Neuronal stem cell (in vitro differentiated cells): Measurements from ENCODE around the gene TAF1B.

Experiments
- DNase-seq: peaks from one replicate; pipeline ENCODE4 v3.0.0-alpha.2; 2013; ENCODE audit warnings: low spot score
- H2AFZ ChIP-seq: one replicate; pipeline ENCODE4 v1.6.1; 2013; ENCODE audit warnings: mild to moderate bottlenecking, low read length, inconsistent platforms
- H2AK5ac ChIP-seq: 2 replicates; pipeline ENCODE4 v1.6.1; 2013; ENCODE audit warnings: low read depth, mild to moderate bottlenecking, inconsistent platforms, low read length, moderate library complexity, mixed read lengths
- H2BK120ac ChIP-seq: 2 replicates; pipeline ENCODE4 v1.6.1; 2013; ENCODE audit warnings: low read depth, mild to moderate bottlenecking, inconsistent platforms, low read length, moderate library complexity, mixed read lengths
- H2BK12ac ChIP-seq: one replicate; pipeline ENCODE4 v1.6.1; 2013; ENCODE audit warnings: low read length, inconsistent platforms
- H2BK15ac ChIP-seq: 2 replicates; pipeline ENCODE4 v1.6.1; 2013; ENCODE audit warnings: mild to moderate bottlenecking, low read length, inconsistent platforms, mixed read lengths
- H2BK5ac ChIP-seq: one replicate; pipeline ENCODE4 v1.6.1; 2013; ENCODE audit warnings: inconsistent platforms, mild to moderate bottlenecking, low read length, moderate library complexity
- H3K14ac ChIP-seq: one replicate; pipeline ENCODE4 v1.6.1; 2013; ENCODE audit warnings: low read length, inconsistent platforms
- H3K18ac ChIP-seq: 2 replicates; pipeline ENCODE4 v1.6.1; 2013; ENCODE audit warnings: low read length, inconsistent platforms
- H3K23ac ChIP-seq: 2 replicates; pipeline ENCODE4 v1.6.1; 2013; ENCODE audit warnings: low read depth, mild to moderate bottlenecking, mixed read lengths, low read length, inconsistent platforms; ENCODE audit not compliant: poor library complexity
- H3K27ac ChIP-seq: replicated peaks from 3 replicates; pipeline ENCODE4 v1.5.1; 2013; ENCODE audit warnings: low read length, inconsistent platforms
- H3K27me3 ChIP-seq, 3 experiments: 2 replicates each; pipeline ENCODE4 v1.6.1; 2013; ENCODE audit warnings: low read length in 3 of 3, mild to moderate bottlenecking in 2 of 3, inconsistent platforms in 1 of 3, low read depth in 1 of 3, mixed read lengths in 1 of 3, moderate library complexity in 1 of 3; ENCODE audit not compliant: control insufficient read depth in 3 of 3, insufficient read depth in 3 of 3
- H3K36me3 ChIP-seq, 2 donors: replicated peaks in 1 of 2; 2 replicates each; pipeline ENCODE4 v1.6.1; 2013; ENCODE audit warnings: low read length in 2 of 2; ENCODE audit not compliant: control insufficient read depth in 2 of 2, insufficient read depth in 2 of 2
- H3K4ac ChIP-seq: 2 replicates; pipeline ENCODE4 v1.6.1; 2013; ENCODE audit warnings: inconsistent platforms, mild to moderate bottlenecking, low read length, moderate library complexity
- H3K4me1 ChIP-seq, 2 donors: 1 replicate in 1 of 2; 2 replicates in 1 of 2; pipeline ENCODE4 v1.6.1; 2013; ENCODE audit warnings: low read length in 2 of 2, low read depth in 1 of 2; ENCODE audit not compliant: control insufficient read depth in 2 of 2, insufficient read depth in 1 of 2
- H3K4me2 ChIP-seq: one replicate; pipeline ENCODE4 v1.6.1; 2013; ENCODE audit warnings: mild to moderate bottlenecking, low read length, inconsistent platforms; ENCODE audit not compliant: insufficient read depth, poor library complexity, severe bottlenecking
- H3K4me3 ChIP-seq, 2 donors: 2 replicates each; pipeline ENCODE4 v1.5.1; 2013; ENCODE audit warnings: low read length in 2 of 2, mild to moderate bottlenecking in 2 of 2, inconsistent platforms in 1 of 2, moderate library complexity in 1 of 2
- H3K79me1 ChIP-seq: one replicate; pipeline ENCODE4 v1.6.1; 2013; ENCODE audit warnings: low read depth, mild to moderate bottlenecking, inconsistent platforms, low read length, moderate library complexity
- H3K9ac ChIP-seq: one replicate; pipeline ENCODE4 v1.6.1; 2013; ENCODE audit warnings: mild to moderate bottlenecking, low read depth, low read length, inconsistent platforms; ENCODE audit not compliant: poor library complexity
- H3K9me3 ChIP-seq, 2 donors: replicated peaks in 1 of 2; 2 replicates each; pipeline versions ENCODE3 to v1.6.1; 2013; ENCODE audit warnings: low read length in 2 of 2, mild to moderate bottlenecking in 2 of 2, inconsistent platforms in 1 of 2, low read depth in 1 of 2, mixed read lengths in 1 of 2, moderate library complexity in 1 of 2; ENCODE audit not compliant: control insufficient read depth in 2 of 2, insufficient read depth in 1 of 2
- H4K8ac ChIP-seq: one replicate; pipeline ENCODE4 v1.6.1; 2013; ENCODE audit warnings: low read depth, mild to moderate bottlenecking, inconsistent platforms, low read length, moderate library complexity
- H4K91ac ChIP-seq: one replicate; pipeline ENCODE4 v1.6.1; 2013; ENCODE audit warnings: low read length, low read depth, mild to moderate bottlenecking, inconsistent platforms; ENCODE audit not compliant: poor library complexity
- WGBS, 2 donors: extraction: QIAGEN DNeasy Blood & Tissue Kit; methylation state at CpG; one replicate each; pipeline ENCODE4 v1.1.7; 2013; ENCODE audit warnings: missing lambda C conversion rate in 2 of 2, mixed read lengths in 1 of 2; ENCODE audit not compliant: insufficient read length in 2 of 2, insufficient replicate concordance in 1 of 2; ENCODE audit errors: extremely low coverage in 2 of 2; 5-methylcytosine and 5-hydroxymethylcytosine counted together

TAF1B gene

DNA sequence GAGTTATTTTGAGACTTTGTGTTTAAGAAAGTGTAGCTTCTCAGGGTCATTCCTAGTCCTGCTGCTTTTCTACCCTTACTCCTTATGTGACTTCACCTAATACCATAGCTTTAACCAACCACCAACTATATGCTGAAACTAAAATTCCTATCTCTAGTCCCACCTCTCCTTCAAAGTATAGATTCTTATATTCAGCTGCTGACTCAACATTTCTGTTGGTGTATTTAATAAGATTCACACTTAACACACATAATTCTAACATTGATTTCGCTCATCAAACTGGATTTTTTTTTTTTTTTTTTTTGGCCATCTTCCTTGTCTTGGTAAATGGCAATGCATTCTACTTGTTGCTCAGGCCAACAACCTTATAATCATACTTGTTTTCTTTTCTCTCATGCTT, 30.1 kb downstream of the TAF1B start:
- Histone ChIP-seq H3K9ac (no peak overlapping the region), H4K8ac (no peak overlapping the region), H3K4me2 (no peak overlapping the region), H3K23ac (no peak overlapping the region), H3K14ac (no peak overlapping the region), H3K27ac (no peak overlapping the region), H2BK120ac (no peak overlapping the region), H4K91ac (no peak overlapping the region), H2AK5ac (no peak overlapping the region), H3K18ac (no peak overlapping the region), H3K4me3 (no peak overlapping the region), H3K4ac (no peak overlapping the region), H2AFZ (no peak overlapping the region), H3K9me3 (no peaks in the 10 kb centered on the region), H2BK15ac (no peak overlapping the region), H3K79me1 (no peaks in the 10 kb centered on the region), H3K36me3 (peaks cover 3 to 98% of the 10 kb centered on the region in 2 donors), H3K27me3 (no peaks in the 10 kb centered on the region), H2BK5ac (no peak overlapping the region), H3K4me1 (peaks cover 0 to 6% of the 10 kb centered on the region in 2 donors), H2BK12ac (no peak overlapping the region)
- WGBS, 2 donors: no CpG with 5 or more reads among the region's 1 CpG
- DNase-seq: no peak

DNA sequence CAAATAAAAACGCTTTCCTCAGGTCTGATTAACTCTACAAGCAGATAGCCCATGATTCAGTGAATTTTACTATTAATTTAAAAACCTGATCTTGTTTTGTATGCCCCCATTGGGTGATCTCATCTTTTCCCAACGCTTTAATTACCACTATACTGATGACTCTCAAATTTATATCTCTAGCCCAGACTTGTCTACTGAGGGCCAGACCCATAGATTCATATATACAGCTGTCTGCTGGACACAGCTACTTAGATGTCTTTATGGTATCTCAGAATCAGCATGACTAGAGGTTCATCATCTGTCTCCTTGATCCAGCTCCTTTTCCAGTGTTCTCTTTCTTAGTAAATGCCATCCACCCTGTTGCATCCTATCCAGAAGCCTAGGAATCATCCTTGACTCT, 33.8 kb downstream of the TAF1B start:
- Histone ChIP-seq H3K36me3 (peaks cover 5 to 95% of the 10 kb centered on the region in 2 donors), H3K4ac (no peak overlapping the region), H2AFZ (no peak overlapping the region), H4K91ac (no peak overlapping the region), H3K4me3 (no peak overlapping the region), H3K14ac (no peak overlapping the region), H3K4me2 (no peak overlapping the region), H2BK15ac (no peak overlapping the region), H3K27me3 (no peaks in the 10 kb centered on the region), H2BK120ac (no peak overlapping the region), H3K18ac (no peak overlapping the region), H3K79me1 (no peaks in the 10 kb centered on the region), H3K9me3 (no peaks in the 10 kb centered on the region), H2AK5ac (no peak overlapping the region), H3K27ac (no peak overlapping the region), H2BK5ac (no peak overlapping the region), H3K23ac (no peak overlapping the region), H2BK12ac (no peak overlapping the region), H3K9ac (no peak overlapping the region), H4K8ac (no peak overlapping the region), H3K4me1 (peaks cover 0 to 6% of the 10 kb centered on the region in 2 donors)
- no peak for DNase-seq
- no CpG with 5 or more reads among the region's 2 CpGs for WGBS, 2 donors

DNA sequence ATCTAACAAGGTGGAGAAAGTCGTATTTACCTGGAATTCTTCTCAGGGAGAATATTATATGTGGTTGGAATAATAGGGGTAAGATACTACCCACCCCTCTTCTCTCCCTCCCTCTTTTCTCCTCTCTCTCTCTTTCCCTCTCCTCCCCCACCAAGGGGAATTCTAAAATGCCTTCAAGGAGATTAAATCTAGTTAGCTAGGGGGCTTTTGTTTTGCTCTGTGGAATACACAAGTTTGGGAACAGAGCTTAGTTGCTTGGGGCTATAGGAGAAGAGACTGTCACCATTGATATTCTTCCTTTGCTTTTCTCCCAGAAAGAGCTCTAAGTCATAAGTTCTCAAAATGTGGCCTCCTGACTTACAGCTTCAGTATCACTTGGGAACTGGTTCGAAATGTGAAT, 34.5 kb downstream of the TAF1B start:
- Histone ChIP-seq H2BK5ac (no peak overlapping the region), H4K8ac (no peak overlapping the region), H3K79me1 (no peaks in the 10 kb centered on the region), H4K91ac (no peak overlapping the region), H2BK12ac (no peak overlapping the region), H2AFZ (no peak overlapping the region), H2AK5ac (no peak overlapping the region), H3K23ac (no peak overlapping the region), H2BK120ac (no peak overlapping the region), H3K4me2 (no peak overlapping the region), H3K9ac (no peak overlapping the region), H3K4ac (no peak overlapping the region), H3K4me3 (no peak overlapping the region), H3K14ac (no peak overlapping the region), H2BK15ac (no peak overlapping the region), H3K4me1 (peaks cover 0 to 6% of the 10 kb centered on the region in 2 donors), H3K9me3 (no peaks in the 10 kb centered on the region), H3K27me3 (no peaks in the 10 kb centered on the region), H3K36me3 (peaks cover 5 to 95% of the 10 kb centered on the region in 2 donors), H3K18ac (no peak overlapping the region), H3K27ac (no peak overlapping the region)
- DNase-seq: no peak
- WGBS, 2 donors: no CpG with 5 or more reads among the region's 2 CpGs

DNA sequence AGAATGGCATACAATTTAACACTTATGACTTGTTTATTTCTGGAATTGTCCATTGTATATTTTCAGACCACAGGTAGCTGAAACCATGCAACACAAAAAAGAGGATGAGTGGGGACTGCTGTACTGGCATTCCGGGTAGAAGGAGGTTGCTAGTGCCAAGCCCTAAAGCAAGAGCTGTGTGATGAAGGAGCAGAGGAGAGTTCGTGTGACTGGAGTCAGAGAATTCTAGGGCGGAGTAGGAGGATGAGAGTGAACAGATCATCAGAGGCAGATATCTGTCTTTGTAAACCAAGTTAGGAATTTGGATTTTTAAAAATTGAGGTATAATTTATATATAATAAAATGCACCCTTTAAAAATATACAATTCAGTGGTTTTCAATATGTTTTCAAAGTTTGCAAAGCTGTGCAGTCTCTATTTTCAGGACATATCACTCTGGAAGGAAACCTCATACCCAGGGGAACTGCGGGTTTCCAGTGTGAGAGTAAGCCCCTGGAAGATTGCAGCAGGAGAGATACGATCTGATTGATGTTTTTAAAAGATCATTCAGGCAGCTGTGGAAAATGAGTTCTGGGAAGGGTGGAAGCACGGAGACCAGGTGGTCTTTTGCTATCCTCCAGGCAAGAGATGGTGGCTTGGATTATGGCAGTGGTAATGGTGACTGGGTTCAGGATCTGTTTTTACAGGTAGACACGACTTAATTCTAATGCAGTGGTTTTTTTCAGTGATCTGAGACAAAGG, 36.4 kb downstream of the TAF1B start:
- Histone ChIP-seq H2AFZ (no peak overlapping the region), H3K18ac (no peak overlapping the region), H4K91ac (no peak overlapping the region), H3K14ac (no peak overlapping the region), H2BK15ac (no peak overlapping the region), H3K9ac (no peak overlapping the region), H2BK12ac (no peak overlapping the region), H2BK5ac (no peak overlapping the region), H4K8ac (no peak overlapping the region), H3K4me2 (no peak overlapping the region), H3K36me3 (peaks cover 7 to 95% of the 10 kb centered on the region in 2 donors), H3K23ac (no peak overlapping the region), H3K27me3 (no peaks in the 10 kb centered on the region), H3K4ac (no peak overlapping the region), H2BK120ac (no peak overlapping the region), H3K9me3 (peaks cover 0 to 2% of the 10 kb centered on the region in 2 donors), H2AK5ac (no peak overlapping the region), H3K4me3 (no peak overlapping the region), H3K4me1 (peaks cover 0 to 15% of the 10 kb centered on the region in 2 donors), H3K79me1 (no peaks in the 10 kb centered on the region), H3K27ac (no peak overlapping the region)
- DNase-seq: no peak
- WGBS, 2 donors: no CpG with 5 or more reads among the region's 7 CpGs
